ENCODE measurements around the gene TGFBI. TPM values are rescaled to one million over a fixed set of nuclear protein-coding genes. Genes with fewer than 3 reads are reported as not detected.
A peak's percentile ranks its signal among the peaks of the same experiment; 100 is the strongest.

TGFBI gene
- total RNA-seq, 1 experiment from 2014 or later, result not detected

- DNase-seq (ENCODE audit: low spot score), result no peak
- in situ Hi-C loops (cut with HindIII; ENCODE audit: low sequenced_read_pairs), result no loop called here
Observed at GRCh38 chr5:136057401-136058038, 28.7 kb downstream of the TGFBI start.

GRCh38 chr5:136058039-136058971 is 29.5 kb downstream of the TGFBI start:
- no peak for DNase-seq (ENCODE audit: low spot score)
- in situ Hi-C loops (cut with HindIII; ENCODE audit: low sequenced_read_pairs), result no loop called here

- in situ Hi-C loops (cut with HindIII; ENCODE audit: low sequenced_read_pairs), result no loop called here
- DNase-seq (ENCODE audit: low spot score), result no peak
Observed at GRCh38 chr5:136058972-136059354, 30.2 kb downstream of the TGFBI start.

- no peak for DNase-seq (ENCODE audit: low spot score)
- in situ Hi-C loops (cut with HindIII; ENCODE audit: low sequenced_read_pairs), result no loop called here
Observed at GRCh38 chr5:136060963-136061362, 32.2 kb downstream of the TGFBI start.

GRCh38 chr5:136061630-136062365 is 33.0 kb downstream of the TGFBI start:
- in situ Hi-C loops (cut with HindIII; ENCODE audit: low sequenced_read_pairs), result no loop called here
- DNase-seq (ENCODE audit: low spot score), result no peak

GRCh38 chr5:136062366-136063274 is 33.8 kb downstream of the TGFBI start:
- DNase-seq (ENCODE audit: low spot score), result no peak
- in situ Hi-C loops (cut with HindIII; ENCODE audit: low sequenced_read_pairs), result no loop called here

- DNase-seq (ENCODE audit: low spot score), result no peak
- in situ Hi-C loops (cut with HindIII; ENCODE audit: low sequenced_read_pairs), result no loop called here
Observed at GRCh38 chr5:136063778-136064465, 35.1 kb downstream of the TGFBI start.

GRCh38 chr5:136064510-136064909 is 35.7 kb downstream of the TGFBI start:
- in situ Hi-C loops (cut with HindIII; ENCODE audit: low sequenced_read_pairs), result no loop called here
- no peak for DNase-seq (ENCODE audit: low spot score)

GRCh38 chr5:136065588-136065987 is 36.8 kb downstream of the TGFBI start:
- in situ Hi-C loops (cut with HindIII; ENCODE audit: low sequenced_read_pairs), result no loop called here
- no peak for DNase-seq (ENCODE audit: low spot score)

GRCh38 chr5:136066661-136067271 is 38.0 kb downstream of the TGFBI start:
- in situ Hi-C loops (cut with HindIII; ENCODE audit: low sequenced_read_pairs), result no loop called here
- no peak for DNase-seq (ENCODE audit: low spot score)

- no peak for DNase-seq (ENCODE audit: low spot score)
- in situ Hi-C loops (cut with HindIII; ENCODE audit: low sequenced_read_pairs), result no loop called here
Observed at GRCh38 chr5:136067422-136067821, 38.6 kb downstream of the TGFBI start.

GRCh38 chr5:136070486-136071285 is 41.9 kb downstream of the TGFBI start:
- in situ Hi-C loops (cut with HindIII; ENCODE audit: low sequenced_read_pairs), result no loop called here

GRCh38 chr5:136073714-136074529 is 45.1 kb downstream of the TGFBI start:
- in situ Hi-C loops (cut with HindIII; ENCODE audit: low sequenced_read_pairs), result no loop called here

More at GRCh38 chr5:136070486-136071285, 41.9 kb downstream of the TGFBI start:
- DNase-seq (ENCODE audit: low spot score), result peak; percentile 91

GRCh38 chr5:136075466-136075891 is 46.7 kb downstream of the TGFBI start:
- no peak for DNase-seq (ENCODE audit: low spot score)
- in situ Hi-C loops (cut with HindIII; ENCODE audit: low sequenced_read_pairs), result no loop called here

More at GRCh38 chr5:136073714-136074529, 45.1 kb downstream of the TGFBI start:
- DNase-seq (ENCODE audit: low spot score), result no peak

GRCh38 chr5:136076067-136076466 is 47.3 kb downstream of the TGFBI start:
- in situ Hi-C loops (cut with HindIII; ENCODE audit: low sequenced_read_pairs), result no loop called here
- no peak for DNase-seq (ENCODE audit: low spot score)

GRCh38 chr5:136076881-136077445 is 48.2 kb downstream of the TGFBI start:
- no peak for DNase-seq (ENCODE audit: low spot score)
- in situ Hi-C loops (cut with HindIII; ENCODE audit: low sequenced_read_pairs), result no loop called here

All from G401 (cell line).